Naive thymus-derived CD4-positive, alpha-beta T cell (primary cell): Measurements from ENCODE around the gene DEPDC1B. TPM values are rescaled to one million over a fixed set of nuclear protein-coding genes. Genes with fewer than 3 reads are reported as not detected.
A peak's percentile ranks its signal among the peaks of the same experiment; 100 is the strongest.
"Not testable (repeated sequence)": the region's sequence is repeated elsewhere in the genome, so short reads cannot be mapped to it uniquely, and the experiment has no call there.

Source experiments
- ATAC-seq: fragments of 150-1000 bp; cut with Tn5 transposase; 2 replicates; pipeline ENCODE4 v1.10.0; 2021; ENCODE audit warnings: mild to moderate bottlenecking, moderate library complexity
- CTCF ChIA-PET: fragments of 350-600 bp; sonication (Branson Sonifier 250); formaldehyde crosslinking; loops from one replicate; lab custom pipeline; 2021; ENCODE audit warnings: antibody characterized with exemption; lab: Charles Lee
- POLR2A ChIA-PET: fragments of 350-600 bp; sonication (Branson Sonifier 250); formaldehyde crosslinking; loops from one replicate; lab custom pipeline; 2021; ENCODE audit warnings: antibody characterized with exemption, inconsistent platforms; lab: Charles Lee
- DNase-seq, 9 donors: peaks; one replicate each; pipeline versions ENCODE4 v3.0.0 to v3.0.0-alpha.2; 2020 to 2022; ENCODE audit warnings: mixed read lengths in 1 of 9
- H3K27ac ChIP-seq: one replicate; pipeline ENCODE4 v1.7.0; 2013; ENCODE audit warnings: mild to moderate bottlenecking, low read depth, low read length, moderate library complexity
- H3K27me3 ChIP-seq, 2 donors: one replicate each; pipeline ENCODE4 v1.7.0; 2013; ENCODE audit warnings: low read length in 2 of 2, mild to moderate bottlenecking in 2 of 2, moderate library complexity in 2 of 2; ENCODE audit not compliant: control insufficient read depth in 2 of 2, insufficient read depth in 2 of 2
- H3K36me3 ChIP-seq, 3 experiments: 1 replicate in 2 of 3; 2 replicates in 1 of 3; pipeline ENCODE4 v1.7.0; 2013; ENCODE audit warnings: low read length in 3 of 3, mild to moderate bottlenecking in 3 of 3, moderate library complexity in 1 of 3; ENCODE audit not compliant: insufficient read depth in 3 of 3, control insufficient read depth in 2 of 3
- H3K4me1 ChIP-seq, 2 donors: one replicate each; pipeline ENCODE4 v1.7.0; 2013; ENCODE audit warnings: low read length in 2 of 2, mild to moderate bottlenecking in 2 of 2, moderate library complexity in 1 of 2; ENCODE audit not compliant: control insufficient read depth in 2 of 2, insufficient read depth in 2 of 2
- H3K4me3 ChIP-seq: 2 replicates; pipeline ENCODE4 v1.7.0; 2013; ENCODE audit warnings: mild to moderate bottlenecking, low read length
- H3K9me3 ChIP-seq, 3 experiments: 1 replicate in 2 of 3; 2 replicates in 1 of 3; pipeline ENCODE4 v1.7.0; 2013; ENCODE audit warnings: low read length in 3 of 3; ENCODE audit not compliant: control insufficient read depth in 2 of 3
- H3K27ac Mint-ChIP-seq, 9 donors: one replicate each; pipeline ENCODE4 v1.8.0; 2020 to 2022; ENCODE audit warnings: mixed read lengths in 9 of 9, mild to moderate bottlenecking in 8 of 9, moderate library complexity in 5 of 9, inconsistent platforms in 2 of 9
- H3K27me3 Mint-ChIP-seq, 5 donors: one replicate each; pipeline ENCODE4 v1.8.0; 2021 to 2022; ENCODE audit warnings: mixed read lengths in 5 of 5, mild to moderate bottlenecking in 1 of 5
- H3K36me3 Mint-ChIP-seq, 5 donors: one replicate each; pipeline ENCODE4 v1.8.0; 2020 to 2022; ENCODE audit warnings: mixed read lengths in 5 of 5, mild to moderate bottlenecking in 3 of 5, inconsistent platforms in 1 of 5
- H3K4me1 Mint-ChIP-seq, 7 donors: one replicate each; pipeline ENCODE4 v1.8.0; 2020 to 2022; ENCODE audit warnings: mixed read lengths in 7 of 7, mild to moderate bottlenecking in 3 of 7, inconsistent platforms in 1 of 7
- H3K4me3 Mint-ChIP-seq, 10 donors: one replicate each; pipeline ENCODE4 v1.8.0; 2020 to 2022; ENCODE audit warnings: mild to moderate bottlenecking in 10 of 10, mixed read lengths in 10 of 10, moderate library complexity in 6 of 10, inconsistent platforms in 2 of 10
- H3K9me3 Mint-ChIP-seq, 11 donors: one replicate each; pipeline ENCODE4 v1.8.0; 2020 to 2022; ENCODE audit warnings: mixed read lengths in 11 of 11, mild to moderate bottlenecking in 4 of 11, inconsistent platforms in 1 of 11, moderate library complexity in 1 of 11
- intact Hi-C, 2 donors: fragments of 100-400 bp; cut with micrococcal nuclease; formaldehyde crosslinking; loops; one replicate each; pipeline ENCODE4 v1.15.1; 2023
- polyA plus RNA-seq, 2 donors: library from polyadenylated mRNA; unstranded; fragments of 300-500 nt; fragmentation: Illumina TruSeq; gene quantifications; one replicate each; pipeline ENCODE4 v1.2.3, GENCODE V29; 2021
- total RNA-seq, 6 experiments: library from RNA in 5 of 6; stranded (reverse) in 5 of 6; gene quantifications; 1 replicate in 5 of 6; 2 replicates in 1 of 6; pipeline ENCODE4 v1.2.3 and lab custom pipeline; 2021 to 2026

Gene DEPDC1B
- total and polyA plus RNA-seq, 7 experiments from 2014 or later: 0.24 to 24.0 (median 0.31) TPM; not detected in 3

DNA sequence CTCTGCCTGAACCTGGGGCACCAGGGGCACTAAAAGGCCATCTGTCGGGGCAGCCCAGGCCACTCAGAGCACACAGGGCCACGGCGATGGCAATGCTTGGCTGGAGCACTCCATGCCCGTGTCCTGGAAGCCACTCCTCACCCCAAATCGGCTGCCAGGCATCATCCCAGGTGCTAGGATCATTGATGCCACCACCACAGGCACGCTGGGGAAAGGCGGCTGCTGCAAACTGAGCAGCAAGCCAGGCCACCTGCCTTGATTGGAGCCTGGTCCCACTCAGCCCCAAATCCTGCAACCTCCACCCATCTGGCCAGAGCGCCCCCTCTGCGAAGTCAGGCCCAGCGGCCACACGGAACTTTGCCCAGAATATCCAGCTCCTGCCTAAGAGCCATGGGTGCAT lies 67.8 kb downstream of the DEPDC1B start:
- Histone ChIP-seq H3K36me3 (no peaks in the 10 kb centered on the region), H3K27ac (no peak overlapping the region), H3K27me3 (no peaks in the 10 kb centered on the region), H3K4me1 (no peaks in the 10 kb centered on the region), H3K9me3 (no peaks in the 10 kb centered on the region), H3K4me3 (no peak overlapping the region)
- ATAC-seq (no peak), DNase-seq (no peak)
- H3K27me3 Mint-ChIP-seq: no peaks in the 10 kb centered on the region
- H3K36me3 Mint-ChIP-seq: peaks cover 0 to 38% (median 0%) of the 10 kb centered on the region in 5 donors
- no peak overlapping the region for H3K4me3 Mint-ChIP-seq
- ChIA-PET CTCF (no interaction called here), POLR2A (no interaction called here)
- H3K27ac Mint-ChIP-seq: no peak overlapping the region
- H3K4me1 Mint-ChIP-seq: peaks cover 0 to 4% (median 0%) of the 10 kb centered on the region in 7 donors
- intact Hi-C loops: no loop called here
- H3K9me3 Mint-ChIP-seq: peaks cover 0 to 2% (median 0%) of the 10 kb centered on the region in 11 donors

DNA sequence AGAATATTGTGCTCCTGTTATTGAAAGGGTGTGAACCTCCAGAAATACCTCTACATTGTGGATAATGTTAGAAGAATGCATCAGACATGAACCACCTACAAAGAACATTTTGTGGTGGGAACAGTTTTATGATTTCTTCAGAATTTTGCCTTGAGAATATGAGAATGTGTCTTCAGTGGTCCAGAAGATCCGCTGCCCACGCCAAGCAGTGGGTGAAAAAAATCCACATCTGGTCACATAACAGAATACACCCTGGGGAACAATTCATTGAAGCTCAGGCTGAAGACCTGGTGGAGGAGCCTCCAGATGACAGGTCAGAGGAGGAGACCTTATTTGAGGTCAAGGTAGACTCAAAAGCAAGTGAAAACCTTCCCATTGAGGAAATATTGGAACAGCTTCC lies 69.1 kb downstream of the DEPDC1B start:
- H3K4me3 ChIP-seq: no peak overlapping the region
- H3K4me1 Mint-ChIP-seq: peaks cover 0 to 4% (median 0%) of the 10 kb centered on the region in 7 donors
- no peaks in the 10 kb centered on the region for H3K9me3 ChIP-seq
- no peaks in the 10 kb centered on the region for H3K27me3 Mint-ChIP-seq
- POLR2A ChIA-PET: interaction anchor here (0.6 kb wide), 1 partner anchor 44 kb away, joined by 3 read pairs; no protein-coding TSS in a partner anchor
- H3K9me3 Mint-ChIP-seq: peaks cover 0 to 3% (median 0%) of the 10 kb centered on the region in 11 donors
- H3K27ac Mint-ChIP-seq: no peak overlapping the region
- peaks cover 0 to 34% (median 0%) of the 10 kb centered on the region in 5 donors for H3K36me3 Mint-ChIP-seq
- intact Hi-C loops: no loop called here
- no peaks in the 10 kb centered on the region for H3K4me1 ChIP-seq
- no peaks in the 10 kb centered on the region for H3K36me3 ChIP-seq
- H3K27me3 ChIP-seq: no peaks in the 10 kb centered on the region
- H3K27ac ChIP-seq: no peak overlapping the region
- DNase-seq (no peak), ATAC-seq (no peak)
- CTCF ChIA-PET: no interaction called here
- no peak overlapping the region for H3K4me3 Mint-ChIP-seq

- ATAC-seq (no peak), DNase-seq (no peak)
- ChIA-PET CTCF (no interaction called here), POLR2A (no interaction called here)
- intact Hi-C loops: no loop called here
- no peak overlapping the region for H3K4me3 Mint-ChIP-seq
- peaks cover 0 to under 1% (median 0%) of the 10 kb centered on the region in 5 donors for H3K27me3 Mint-ChIP-seq
- peaks cover 0 to 29% (median 0%) of the 10 kb centered on the region in 5 donors for H3K36me3 Mint-ChIP-seq
- peaks cover 0 to 4% (median 0%) of the 10 kb centered on the region in 7 donors for H3K4me1 Mint-ChIP-seq
- no peaks in the 10 kb centered on the region for H3K36me3 ChIP-seq
- H3K4me3 ChIP-seq: no peak overlapping the region
- H3K27ac Mint-ChIP-seq: no peak overlapping the region
- H3K4me1 ChIP-seq: no peaks in the 10 kb centered on the region
- no peak overlapping the region for H3K27ac ChIP-seq
- H3K27me3 ChIP-seq: no peaks in the 10 kb centered on the region
- H3K9me3 ChIP-seq: no peaks in the 10 kb centered on the region
- H3K9me3 Mint-ChIP-seq: peaks cover 0 to 6% (median 0%) of the 10 kb centered on the region in 11 donors
These were observed 69.8 kb downstream of the DEPDC1B start for GRCh38 chr5:60630179-60630578.

- H3K4me3 ChIP-seq, intact Hi-C loops, POLR2A ChIA-PET, H3K27ac Mint-ChIP-seq, H3K4me3 Mint-ChIP-seq, H3K36me3 ChIP-seq, H3K9me3 ChIP-seq, H3K4me1 ChIP-seq, H3K27ac ChIP-seq, H3K27me3 ChIP-seq, DNase-seq, ATAC-seq, CTCF ChIA-PET, H3K27me3 Mint-ChIP-seq, H3K4me1 Mint-ChIP-seq, H3K9me3 Mint-ChIP-seq: not testable (repeated sequence)
- H3K36me3 Mint-ChIP-seq: peaks cover 0 to 27% (median 0%) of the 10 kb centered on the region in 5 donors
These were observed 75.1 kb downstream of the DEPDC1B start for GRCh38 chr5:60624875-60625274.

DNA sequence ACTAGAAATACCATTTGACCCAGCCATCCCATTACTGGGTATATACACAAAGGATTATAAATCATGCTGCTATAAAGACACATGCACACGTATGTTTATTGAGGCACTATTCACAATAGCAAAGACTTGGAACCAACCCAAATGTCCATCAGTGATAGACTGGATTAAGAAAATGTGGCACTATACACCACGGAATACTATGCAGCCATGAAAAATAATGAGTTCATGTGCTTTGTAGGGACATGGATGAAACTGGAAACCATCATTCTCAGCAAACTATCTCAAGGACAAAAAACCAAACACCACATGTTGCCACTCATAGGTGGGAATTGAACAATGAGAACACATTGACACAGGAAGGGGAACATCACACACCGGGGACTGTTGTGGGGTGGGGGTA lies 79.2 kb downstream of the DEPDC1B start:
- H3K4me3 Mint-ChIP-seq, DNase-seq, H3K9me3 ChIP-seq, H3K4me1 Mint-ChIP-seq, H3K36me3 ChIP-seq, CTCF ChIA-PET, ATAC-seq, H3K27ac ChIP-seq, intact Hi-C loops, H3K27ac Mint-ChIP-seq, H3K4me1 ChIP-seq, H3K4me3 ChIP-seq, H3K27me3 ChIP-seq, H3K27me3 Mint-ChIP-seq, POLR2A ChIA-PET: not testable (repeated sequence)
- H3K36me3 Mint-ChIP-seq: peaks cover 0 to 41% (median 0%) of the 10 kb centered on the region in 5 donors
- H3K9me3 Mint-ChIP-seq: peaks cover 0 to 25% (median 3%) of the 10 kb centered on the region in 11 donors

DNA sequence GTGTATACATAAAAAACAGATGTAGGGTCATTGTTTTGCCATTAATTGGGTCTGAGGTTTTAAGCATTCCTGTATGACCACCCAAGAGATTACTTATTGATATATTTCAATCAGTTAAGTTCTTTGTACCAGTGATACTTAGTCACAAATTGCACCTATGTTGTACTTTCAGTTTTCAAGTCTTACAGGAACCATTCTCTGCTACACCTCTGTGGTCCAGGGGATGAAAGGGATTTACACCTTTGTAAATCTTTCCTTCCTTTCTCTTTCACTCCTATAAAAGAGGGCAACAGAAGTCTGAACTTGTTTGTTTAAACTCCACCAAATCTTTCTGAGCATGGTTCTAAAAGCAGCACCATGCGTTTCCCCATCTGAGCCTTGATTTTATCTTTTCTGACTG lies 86.1 kb downstream of the DEPDC1B start:
- Histone ChIP-seq H3K9me3 (no peaks in the 10 kb centered on the region), H3K27me3 (no peaks in the 10 kb centered on the region), H3K27ac (no peak overlapping the region), H3K36me3 (no peaks in the 10 kb centered on the region), H3K4me1 (no peaks in the 10 kb centered on the region), H3K4me3 (no peak overlapping the region)
- Mint-ChIP-seq H3K27me3 (no peaks in the 10 kb centered on the region), H3K9me3 (peaks cover 0 to 15% (median 0%) of the 10 kb centered on the region in 11 donors), H3K27ac (peak overlapping the region in 1 of 9 donors; percentile 73), H3K4me3 (peak overlapping the region in 1 of 10 donors; percentile 24), H3K36me3 (peaks cover 0 to 43% (median 0%) of the 10 kb centered on the region in 5 donors), H3K4me1 (peaks cover 0 to 11% (median 8%) of the 10 kb centered on the region in 7 donors)
- POLR2A ChIA-PET: no interaction called here
- no peak for ATAC-seq
- CTCF ChIA-PET: no interaction called here
- intact Hi-C loops: no loop called here
- no peak for DNase-seq

DNA sequence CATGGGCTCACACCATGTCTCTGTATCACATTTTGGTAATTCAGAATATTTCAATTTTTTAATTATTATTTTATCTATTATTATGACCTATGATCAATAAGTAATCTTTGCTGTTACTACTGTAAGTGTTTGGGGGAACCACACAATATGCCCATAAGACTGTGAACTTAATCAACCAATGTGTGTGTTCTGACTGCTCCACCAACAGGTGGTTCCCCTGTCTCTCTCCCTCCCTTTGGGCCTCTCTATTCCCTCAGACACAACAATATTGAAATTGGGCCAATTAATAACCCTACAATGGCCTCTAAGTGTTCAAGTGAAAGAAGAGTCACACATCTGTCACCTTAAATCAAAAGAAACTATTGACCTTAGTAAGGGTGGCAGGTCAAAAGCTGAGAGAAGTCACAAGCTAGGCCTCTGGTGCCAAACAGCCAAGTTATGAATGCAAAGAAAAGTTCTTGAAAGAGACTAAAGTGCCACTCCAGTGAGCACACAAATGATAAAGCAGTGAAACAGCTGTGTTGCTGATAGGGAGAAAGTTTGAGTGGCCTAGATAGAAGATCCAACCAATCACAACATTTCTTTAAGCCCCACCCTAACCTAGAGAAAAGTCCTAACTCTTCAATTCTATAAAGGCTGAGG lies 88.7 kb downstream of the DEPDC1B start:
- peaks cover 0 to 11% (median 8%) of the 10 kb centered on the region in 7 donors for H3K4me1 Mint-ChIP-seq
- no peak overlapping the region for H3K4me3 Mint-ChIP-seq
- Histone ChIP-seq H3K4me1 (no peaks in the 10 kb centered on the region), H3K4me3 (no peak overlapping the region), H3K9me3 (no peaks in the 10 kb centered on the region), H3K36me3 (no peaks in the 10 kb centered on the region), H3K27me3 (no peaks in the 10 kb centered on the region), H3K27ac (no peak overlapping the region)
- ATAC-seq: no peak
- intact Hi-C loops: no loop called here
- POLR2A ChIA-PET: no interaction called here
- DNase-seq: no peak
- no peak overlapping the region for H3K27ac Mint-ChIP-seq
- CTCF ChIA-PET: no interaction called here
- peaks cover 0 to 10% (median 2%) of the 10 kb centered on the region in 11 donors for H3K9me3 Mint-ChIP-seq
- no peaks in the 10 kb centered on the region for H3K27me3 Mint-ChIP-seq
- peaks cover 0 to 28% (median 0%) of the 10 kb centered on the region in 5 donors for H3K36me3 Mint-ChIP-seq
